SJCRH30 (cell line): ENCODE data around the gene BIRC6. TPM values are rescaled to one million over a fixed set of nuclear protein-coding genes. Genes with fewer than 3 reads are reported as not detected.
"Not testable (repeated sequence)": the region's sequence is repeated elsewhere in the genome, so short reads cannot be mapped to it uniquely, and the experiment has no call there.

Source experiments
- DNase-seq, 2 experiments: peaks; one replicate each; pipeline ENCODE4 v3.0.0-alpha.2; 2015 to 2020
- H3K27ac ChIP-seq: fragments of 250-450 bp; sonication (Bioruptor Pico); 2 replicates; pipeline ENCODE4 v1.5.1; 2020; ENCODE audit warnings: mild to moderate bottlenecking, moderate library complexity
- H3K27me3 ChIP-seq: fragments of 250-450 bp; sonication (Bioruptor Pico); 2 replicates; pipeline ENCODE4 v1.5.1; 2020; ENCODE audit warnings: mild to moderate bottlenecking, moderate library complexity
- H3K36me3 ChIP-seq: fragments of 250-450 bp; sonication (Bioruptor Pico); 2 replicates; pipeline ENCODE4 v1.5.1; 2020; ENCODE audit warnings: mild to moderate bottlenecking, moderate library complexity
- H3K4me1 ChIP-seq: fragments of 250-450 bp; sonication (Bioruptor Pico); 2 replicates; pipeline ENCODE4 v1.5.1; 2020; ENCODE audit warnings: mild to moderate bottlenecking, moderate library complexity
- H3K4me3 ChIP-seq: fragments of 250-450 bp; sonication (Bioruptor Pico); 2 replicates; pipeline ENCODE4 v1.5.1; 2020; ENCODE audit warnings: mild to moderate bottlenecking, moderate library complexity
- H3K9me3 ChIP-seq: fragments of 250-450 bp; sonication (Bioruptor Pico); replicated peaks from 2 replicates; pipeline ENCODE4 v1.5.1; 2020; ENCODE audit warnings: mild to moderate bottlenecking, moderate library complexity
- total RNA-seq: library from RNA; depleted of rRNA; stranded (reverse); fragments of >200 nt; shearing (Covaris generic); gene quantifications from 2 replicates; pipeline ENCODE4 v1.2.3, GENCODE V29; 2014

BIRC6 gene
- total RNA-seq, 1 experiment from 2014 or later, result 113 TPM

DNA sequence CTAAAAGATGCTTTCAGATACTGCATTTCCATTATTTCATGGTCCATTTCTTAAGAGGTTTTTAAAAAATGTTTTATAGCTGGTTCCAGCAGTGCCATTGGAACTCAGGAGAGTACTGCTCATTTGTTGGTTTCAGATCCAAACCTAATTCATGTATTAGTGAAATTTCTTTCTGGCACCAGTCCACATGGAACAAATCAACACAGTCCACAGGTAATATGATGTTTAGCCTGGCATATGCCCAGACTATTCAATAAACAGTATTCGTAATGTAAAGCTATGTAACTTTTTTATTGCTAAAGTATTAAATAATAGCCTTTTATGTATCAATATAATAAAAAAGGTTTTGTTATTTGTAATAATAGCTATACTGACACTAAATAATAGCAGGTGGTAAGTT lies 134.5 kb downstream of the BIRC6 start:
- H3K27ac ChIP-seq, result no peak overlapping the region
- peaks cover 48% of the 10 kb centered on the region for H3K36me3 ChIP-seq
- H3K4me1 ChIP-seq, result no peaks in the 10 kb centered on the region
- H3K4me3 ChIP-seq, result no peak overlapping the region
- H3K27me3 ChIP-seq, result no peaks in the 10 kb centered on the region
- no peaks in the 10 kb centered on the region for H3K9me3 ChIP-seq
- no peak for DNase-seq

DNA sequence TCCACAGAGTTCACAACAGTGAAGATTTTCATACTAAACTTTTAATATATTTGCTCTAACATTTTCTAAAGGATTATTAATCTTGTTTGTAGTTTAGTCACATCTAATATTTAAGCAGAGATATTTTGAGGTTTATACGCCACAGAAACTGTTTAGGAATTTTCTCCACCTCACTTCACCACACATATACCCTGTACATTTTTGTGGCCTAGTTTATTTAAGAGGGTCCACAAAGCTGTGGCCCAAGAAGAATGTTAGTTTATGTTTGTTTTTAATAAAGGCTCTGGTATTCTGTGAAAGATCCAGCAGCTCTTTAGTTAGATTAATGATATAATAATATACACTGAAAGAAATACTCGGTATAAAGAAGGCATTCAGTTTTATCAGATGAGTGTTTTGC lies 138.3 kb downstream of the BIRC6 start:
- H3K9me3 ChIP-seq, result no peaks in the 10 kb centered on the region
- no peaks in the 10 kb centered on the region for H3K4me1 ChIP-seq
- H3K4me3 ChIP-seq, result no peak overlapping the region
- DNase-seq, result no peak
- peaks cover 53% of the 10 kb centered on the region for H3K36me3 ChIP-seq
- no peak overlapping the region for H3K27ac ChIP-seq
- H3K27me3 ChIP-seq, result no peaks in the 10 kb centered on the region

- no peaks in the 10 kb centered on the region for H3K4me1 ChIP-seq
- peaks cover 62% of the 10 kb centered on the region for H3K36me3 ChIP-seq
- H3K27ac ChIP-seq, result no peak overlapping the region
- no peak for DNase-seq
- no peaks in the 10 kb centered on the region for H3K27me3 ChIP-seq
- no peaks in the 10 kb centered on the region for H3K9me3 ChIP-seq
- no peak overlapping the region for H3K4me3 ChIP-seq
Observed at GRCh38 chr2:32496662-32497061, 139.8 kb downstream of the BIRC6 start.

GRCh38 chr2:32498306-32498705 lies 141.5 kb downstream of the BIRC6 start:
- peaks cover 67% of the 10 kb centered on the region for H3K36me3 ChIP-seq
- no peak overlapping the region for H3K27ac ChIP-seq
- H3K27me3 ChIP-seq, result no peaks in the 10 kb centered on the region

GRCh38 chr2:32502941-32503340 lies 146.1 kb downstream of the BIRC6 start:
- Histone ChIP-seq H3K4me1 (no peaks in the 10 kb centered on the region), H3K4me3 (no peak overlapping the region)

More at GRCh38 chr2:32498306-32498705, 141.5 kb downstream of the BIRC6 start:
- H3K9me3 ChIP-seq, result no peaks in the 10 kb centered on the region
- DNase-seq, result no peak
- no peaks in the 10 kb centered on the region for H3K4me1 ChIP-seq
- no peak overlapping the region for H3K4me3 ChIP-seq

DNA sequence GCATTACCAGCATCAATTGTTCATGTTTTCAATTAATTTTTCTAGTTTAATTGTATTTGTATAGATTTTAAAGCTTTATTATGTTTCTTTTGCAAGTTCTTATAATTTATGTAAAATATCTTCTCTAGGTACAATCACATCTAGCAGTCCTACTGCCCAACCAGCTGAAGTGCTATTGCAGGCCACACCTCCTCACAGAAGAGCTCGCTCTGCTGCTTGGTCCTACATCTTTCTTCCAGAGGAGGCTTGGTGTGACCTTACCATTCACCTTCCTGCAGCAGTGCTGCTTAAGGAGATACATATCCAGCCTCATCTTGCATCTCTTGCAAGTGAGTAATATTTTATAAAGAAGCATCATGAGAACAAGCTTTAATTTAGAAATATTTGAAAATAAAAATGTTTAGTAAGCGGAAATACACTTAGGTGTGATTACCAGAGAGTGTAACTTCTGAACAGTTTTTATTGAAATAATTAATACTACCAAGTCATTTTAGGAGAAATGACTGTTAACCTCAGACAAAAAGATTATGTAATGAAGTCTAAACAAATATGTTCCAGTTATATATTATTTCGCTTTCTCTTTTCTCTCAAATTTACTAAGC lies 148.2 kb downstream of the BIRC6 start:
- Histone ChIP-seq H3K27me3 (no peaks in the 10 kb centered on the region), H3K27ac (no peak overlapping the region), H3K4me3 (no peak overlapping the region), H3K36me3 (peaks cover 68% of the 10 kb centered on the region), H3K9me3 (no peaks in the 10 kb centered on the region), H3K4me1 (no peaks in the 10 kb centered on the region)
- no peak for DNase-seq

More at GRCh38 chr2:32502941-32503340, 146.1 kb downstream of the BIRC6 start:
- DNase-seq, result no peak
- no peak overlapping the region for H3K27ac ChIP-seq
- H3K9me3 ChIP-seq, result no peaks in the 10 kb centered on the region
- H3K27me3 ChIP-seq, result no peaks in the 10 kb centered on the region
- peaks cover 75% of the 10 kb centered on the region for H3K36me3 ChIP-seq

DNA sequence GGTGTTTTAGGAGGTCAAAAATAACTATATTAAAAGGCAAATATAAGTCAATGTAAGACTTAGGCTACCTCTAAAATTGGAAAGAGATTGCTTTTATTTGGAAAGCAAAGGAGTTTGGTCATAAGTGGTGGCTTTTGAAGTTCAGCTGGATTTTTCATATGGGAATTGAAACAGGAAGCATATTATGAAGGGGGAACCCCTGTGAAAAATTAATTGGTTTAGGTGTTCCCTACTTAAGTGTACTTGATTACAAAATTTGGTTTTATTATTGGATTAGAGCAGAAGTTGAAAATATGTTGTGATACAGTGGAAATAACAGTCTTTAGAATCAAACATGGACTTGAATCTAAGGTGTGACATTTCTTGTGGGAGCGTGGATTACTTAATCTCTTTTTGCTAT lies 149.6 kb downstream of the BIRC6 start:
- H3K36me3 ChIP-seq, result peaks cover 70% of the 10 kb centered on the region
- DNase-seq, result no peak
- no peak overlapping the region for H3K27ac ChIP-seq
- no peaks in the 10 kb centered on the region for H3K9me3 ChIP-seq
- no peaks in the 10 kb centered on the region for H3K4me1 ChIP-seq
- no peaks in the 10 kb centered on the region for H3K27me3 ChIP-seq
- no peak overlapping the region for H3K4me3 ChIP-seq

DNA sequence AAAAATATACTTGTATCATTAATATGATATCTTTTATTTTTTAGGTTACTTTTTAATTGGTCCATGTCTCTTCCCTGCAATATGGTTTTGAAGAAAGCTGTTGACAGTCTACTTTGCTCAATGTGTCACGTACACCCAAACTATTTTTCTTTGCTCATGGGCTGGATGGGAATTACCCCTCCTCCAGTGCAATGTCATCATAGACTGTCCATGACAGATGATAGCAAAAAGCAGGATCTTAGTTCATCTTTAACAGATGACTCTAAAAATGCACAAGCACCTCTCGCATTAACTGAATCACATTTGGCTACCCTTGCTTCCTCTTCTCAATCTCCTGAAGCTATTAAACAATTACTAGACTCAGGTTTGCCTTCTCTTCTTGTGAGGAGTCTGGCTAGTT lies 158.1 kb downstream of the BIRC6 start:
- Histone ChIP-seq H3K27me3 (no peaks in the 10 kb centered on the region), H3K4me1 (no peaks in the 10 kb centered on the region), H3K27ac (no peak overlapping the region), H3K36me3 (peaks cover 78% of the 10 kb centered on the region), H3K4me3 (no peak overlapping the region), H3K9me3 (no peaks in the 10 kb centered on the region)
- no peak for DNase-seq

GRCh38 chr2:32516567-32516966 lies 159.7 kb downstream of the BIRC6 start:
- Histone ChIP-seq H3K4me1 (no peaks in the 10 kb centered on the region), H3K4me3 (no peak overlapping the region), H3K36me3 (peaks cover 78% of the 10 kb centered on the region), H3K9me3 (no peaks in the 10 kb centered on the region), H3K27ac (no peak overlapping the region), H3K27me3 (no peaks in the 10 kb centered on the region)
- DNase-seq, result no peak

- Histone ChIP-seq H3K27ac (no peak overlapping the region), H3K36me3 (peaks cover 78% of the 10 kb centered on the region), H3K27me3 (no peaks in the 10 kb centered on the region), H3K4me1 (no peaks in the 10 kb centered on the region), H3K4me3 (no peak overlapping the region), H3K9me3 (no peaks in the 10 kb centered on the region)
- no peak for DNase-seq
Observed at GRCh38 chr2:32522770-32523169, 165.9 kb downstream of the BIRC6 start.

DNA sequence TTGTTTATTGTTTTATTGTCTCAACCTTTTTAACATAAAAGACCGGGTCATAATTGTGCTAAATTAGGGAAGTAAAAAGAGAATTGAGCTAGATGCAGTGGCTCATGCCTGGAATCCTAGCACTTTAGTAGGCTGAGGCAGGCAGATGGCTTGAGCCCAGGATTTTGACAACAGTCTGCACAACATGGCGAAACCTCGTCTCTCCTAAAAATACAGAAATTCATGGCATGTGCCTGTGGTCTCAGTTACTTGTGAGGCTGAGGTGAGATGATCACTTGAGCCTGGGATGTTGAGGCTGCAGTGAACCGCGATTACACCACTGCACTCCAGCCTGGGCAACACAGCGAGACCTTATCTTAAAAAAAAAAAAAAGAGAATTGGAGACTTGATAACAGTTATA lies 166.9 kb downstream of the BIRC6 start:
- DNase-seq, result no peak
- H3K36me3 ChIP-seq, result peaks cover 74% of the 10 kb centered on the region

DNA sequence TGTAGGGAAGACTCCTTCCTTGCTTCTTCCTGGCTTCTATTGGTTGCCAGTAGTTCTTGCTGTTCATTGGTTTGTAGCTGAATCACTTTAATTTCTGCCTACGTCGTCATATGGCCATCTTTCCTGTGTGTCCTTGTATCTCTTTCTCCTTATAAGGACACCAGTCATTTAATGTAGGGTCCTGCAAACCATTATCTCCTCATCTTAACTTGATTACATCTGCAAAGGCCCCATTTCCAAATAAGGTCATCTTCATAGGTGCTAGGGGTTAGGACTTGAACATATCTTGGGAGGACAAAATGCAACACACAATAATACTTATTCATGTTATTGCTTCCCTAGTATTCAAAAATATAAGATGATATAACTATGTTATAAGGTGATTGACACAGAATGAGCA lies 175.5 kb downstream of the BIRC6 start:
- no peaks in the 10 kb centered on the region for H3K4me1 ChIP-seq
- H3K36me3 ChIP-seq, result peaks cover 55% of the 10 kb centered on the region
- H3K4me3 ChIP-seq, result no peak overlapping the region
- no peak for DNase-seq
- peaks cover 2% of the 10 kb centered on the region; the same call in 1 of the 2 replicates for H3K9me3 ChIP-seq
- H3K27me3 ChIP-seq, result no peaks in the 10 kb centered on the region
- no peak overlapping the region for H3K27ac ChIP-seq

More for the DNA sequence above, 166.9 kb downstream of the BIRC6 start:
- no peaks in the 10 kb centered on the region for H3K9me3 ChIP-seq
- no peaks in the 10 kb centered on the region for H3K27me3 ChIP-seq
- no peak overlapping the region for H3K4me3 ChIP-seq
- no peaks in the 10 kb centered on the region for H3K4me1 ChIP-seq
- no peak overlapping the region for H3K27ac ChIP-seq

GRCh38 chr2:32532961-32533360 lies 176.1 kb downstream of the BIRC6 start:
- no peaks in the 10 kb centered on the region for H3K27me3 ChIP-seq
- no peak overlapping the region for H3K27ac ChIP-seq
- DNase-seq, result no peak
- H3K4me3 ChIP-seq, result no peak overlapping the region
- H3K9me3 ChIP-seq, result peaks cover 2% of the 10 kb centered on the region; the same call in 1 of the 2 replicates
- peaks cover 49% of the 10 kb centered on the region for H3K36me3 ChIP-seq
- no peaks in the 10 kb centered on the region for H3K4me1 ChIP-seq

- H3K4me3 ChIP-seq, result no peak overlapping the region
- H3K27me3 ChIP-seq, result no peaks in the 10 kb centered on the region
- no peaks in the 10 kb centered on the region for H3K4me1 ChIP-seq
- peak in 1 of 2 experiments; percentile 25 for DNase-seq
- H3K27ac ChIP-seq, result no peak overlapping the region
- peaks cover 2% of the 10 kb centered on the region; the same call in 1 of the 2 replicates for H3K9me3 ChIP-seq
- peaks cover 39% of the 10 kb centered on the region for H3K36me3 ChIP-seq
Observed at GRCh38 chr2:32534831-32535230, 178.0 kb downstream of the BIRC6 start.

- H3K36me3 ChIP-seq, result peaks cover 13% of the 10 kb centered on the region
- no peak overlapping the region for H3K4me3 ChIP-seq
- DNase-seq, result no peak
- H3K27ac ChIP-seq, result no peak overlapping the region
- H3K27me3 ChIP-seq, result no peaks in the 10 kb centered on the region
- H3K9me3 ChIP-seq, result no peaks in the 10 kb centered on the region; the same call in 1 of the 2 replicates
- no peaks in the 10 kb centered on the region for H3K4me1 ChIP-seq
Observed at GRCh38 chr2:32538735-32539134, 181.9 kb downstream of the BIRC6 start.

- not testable (repeated sequence) for H3K9me3 ChIP-seq, H3K4me1 ChIP-seq, H3K4me3 ChIP-seq, H3K27ac ChIP-seq, H3K27me3 ChIP-seq, DNase-seq
- H3K36me3 ChIP-seq, result peaks cover 33% of the 10 kb centered on the region
Observed at GRCh38 chr2:32552483-32552882, 195.7 kb downstream of the BIRC6 start.
